Endometrial microvascular endothelial cells (primary cell): Measurements from ENCODE around the gene FAM76B. TPM values are rescaled to one million over a fixed set of nuclear protein-coding genes. Genes with fewer than 3 reads are reported as not detected.

Experiments
- in situ Hi-C: cut with HindIII; loops from 2 replicates; pipeline ENCODE4 v1.10.0; 2017; ENCODE audit warnings: low sequenced_read_pairs, low pct_unique_long_range_greater_than_20kb; ENCODE audit errors: inconsistent ontology term
- total RNA-seq: library from RNA; depleted of rRNA; stranded (reverse); fragments of >200 nt; gene quantifications from one replicate; pipeline ENCODE4 v1.2.3, GENCODE V29; 2015; ENCODE audit errors: inconsistent ontology term

The FAM76B gene
- total RNA-seq, 1 donor from 2014 or later, result 7.7 TPM

DNA sequence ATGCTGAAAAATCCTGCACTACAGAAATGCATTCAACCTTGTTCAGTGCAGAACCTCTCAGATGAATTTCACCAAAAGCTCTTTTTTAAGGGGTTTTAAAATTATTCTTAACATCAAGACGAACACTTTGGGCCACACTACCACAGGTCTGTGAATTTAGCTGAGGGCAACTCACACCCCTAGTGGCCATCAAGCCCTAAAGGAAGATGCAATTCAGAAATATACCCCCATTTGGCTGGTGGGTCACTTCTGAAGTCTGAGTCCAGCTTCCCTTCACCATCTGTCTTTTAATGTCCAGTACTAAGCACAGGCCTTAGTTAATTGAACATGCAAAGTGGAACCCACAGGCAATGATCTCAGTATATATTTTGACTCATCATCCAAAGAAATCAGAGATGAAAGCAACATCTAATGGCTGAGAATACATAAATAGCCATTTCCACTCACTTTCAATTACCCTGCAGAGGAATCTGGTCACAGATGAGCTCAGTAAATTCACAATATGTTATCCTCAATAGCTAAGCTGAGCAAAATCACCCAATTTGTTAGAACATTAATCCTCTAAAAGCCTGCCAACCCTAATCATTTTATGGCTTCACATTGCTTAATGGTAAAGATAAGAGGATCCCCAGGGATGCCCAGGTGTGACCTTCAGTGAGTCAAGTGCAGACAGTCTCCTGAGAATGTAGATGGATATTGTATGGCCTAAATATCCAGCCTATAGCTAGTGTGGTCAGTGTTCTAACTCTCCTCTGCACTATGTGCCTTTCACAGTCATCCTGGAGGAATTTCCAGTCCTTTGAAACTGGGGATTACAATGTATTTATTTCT lies 50.3 kb downstream of the FAM76B start:
- in situ Hi-C loops, result no loop called here

GRCh38 chr11:95736809-95737208 lies 52.8 kb downstream of the FAM76B start:
- in situ Hi-C loops, result no loop called here

DNA sequence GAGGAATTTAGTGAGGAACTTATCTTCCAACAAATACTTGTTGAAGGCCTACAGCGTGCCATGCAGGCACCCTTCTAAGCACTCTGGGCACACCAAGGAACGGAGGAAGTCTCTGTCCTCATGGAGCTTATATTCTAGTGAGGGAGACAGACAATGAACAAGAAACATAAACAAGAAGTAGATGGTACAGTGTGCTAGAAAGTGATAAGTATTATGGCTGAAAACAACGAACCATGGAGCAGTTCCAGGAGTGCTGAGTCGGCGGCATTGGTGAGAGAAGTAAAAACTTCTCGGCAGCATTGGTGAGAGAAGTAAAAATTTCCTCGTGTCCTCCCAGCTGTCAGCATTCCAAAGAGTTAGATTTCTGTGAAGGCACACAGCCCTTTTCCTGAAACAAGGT lies 53.2 kb downstream of the FAM76B start:
- in situ Hi-C loops, result no loop called here

GRCh38 chr11:95734009-95734572 lies 55.5 kb downstream of the FAM76B start:
- in situ Hi-C loops, result no loop called here

- in situ Hi-C loops, result no loop called here
Measured at GRCh38 chr11:95732930-95733602, 56.5 kb downstream of the FAM76B start.

DNA sequence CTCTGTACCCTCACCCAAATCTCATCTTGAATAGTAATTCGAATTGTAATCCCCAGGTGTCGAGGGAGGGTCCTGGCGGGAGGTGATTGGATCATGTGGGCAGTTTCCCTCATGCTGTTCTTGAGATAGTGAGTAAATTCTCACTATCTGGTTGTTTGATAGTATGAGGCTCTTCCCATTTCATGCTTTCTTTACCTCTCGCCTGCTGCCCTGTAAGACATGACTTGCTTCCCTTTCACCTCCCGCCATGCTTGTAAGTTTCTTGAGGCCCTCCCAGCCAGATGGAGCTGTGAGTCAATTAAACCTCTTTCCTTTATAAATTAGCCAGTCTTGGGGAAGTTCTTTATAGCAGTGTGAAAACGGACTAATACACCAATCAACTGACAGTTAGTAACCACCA lies 60.1 kb downstream of the FAM76B start:
- in situ Hi-C loops, result no loop called here

GRCh38 chr11:95728790-95729189 lies 60.8 kb downstream of the FAM76B start:
- in situ Hi-C loops, result no loop called here

DNA sequence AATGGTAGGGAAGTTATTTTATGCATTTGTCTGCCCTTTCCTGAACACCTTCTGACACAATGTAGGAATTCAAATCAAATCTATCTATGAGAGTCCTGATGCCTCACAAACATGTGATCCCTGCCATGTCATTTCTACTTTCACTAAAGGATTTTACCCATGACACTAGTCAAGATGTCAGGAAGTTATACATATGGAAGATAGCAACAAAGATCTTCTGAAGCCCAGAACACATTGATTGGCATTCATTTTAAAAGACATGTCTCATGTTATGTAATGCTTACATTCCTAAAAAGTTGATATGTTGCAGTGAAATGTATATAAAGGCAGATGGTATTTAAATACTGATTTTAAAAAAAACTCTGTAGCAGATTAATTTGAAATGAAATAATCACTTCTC lies 61.5 kb downstream of the FAM76B start:
- in situ Hi-C loops, result no loop called here

- in situ Hi-C loops, result no loop called here
Measured at GRCh38 chr11:95727620-95728019, 62.0 kb downstream of the FAM76B start.

DNA sequence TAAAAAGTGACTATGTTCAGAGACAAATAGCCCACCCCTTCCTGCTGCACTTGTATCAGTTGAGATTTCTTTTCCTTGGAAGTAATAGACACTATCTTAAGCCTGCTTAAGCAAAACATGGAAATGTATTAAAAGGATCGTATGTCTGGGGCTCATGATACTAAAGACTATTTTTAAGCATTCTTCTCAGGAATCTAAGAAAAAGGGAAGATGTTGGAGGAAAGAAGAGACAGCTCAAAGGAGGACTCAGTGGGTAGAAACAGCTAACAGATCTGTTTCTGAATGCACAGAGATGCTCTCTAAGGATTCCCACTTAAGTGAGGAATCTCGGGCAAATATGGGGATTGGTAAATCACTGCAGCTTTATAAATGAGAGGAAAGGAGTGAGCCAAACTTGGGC lies 62.5 kb downstream of the FAM76B start:
- in situ Hi-C loops, result no loop called here

DNA sequence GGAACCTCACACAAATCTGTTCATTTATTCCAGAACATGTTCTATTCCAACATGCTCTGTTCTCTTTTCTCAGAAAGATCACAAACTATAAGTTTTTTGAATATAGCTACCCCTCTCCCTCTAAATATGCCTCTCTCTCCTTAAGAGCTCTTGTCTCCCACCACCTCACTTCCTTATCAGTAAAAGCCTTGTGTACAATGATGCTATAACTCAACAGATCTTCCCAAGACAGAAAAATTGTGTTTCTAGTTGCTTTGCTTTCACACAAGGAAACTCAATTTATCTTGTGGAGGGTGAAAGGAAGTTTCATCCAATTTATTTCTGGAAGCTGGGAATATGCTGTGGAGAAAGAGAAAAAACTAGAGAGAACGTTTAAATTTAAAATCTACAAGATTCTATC lies 64.4 kb downstream of the FAM76B start:
- in situ Hi-C loops, result no loop called here

GRCh38 chr11:95723361-95723942 lies 66.1 kb downstream of the FAM76B start:
- in situ Hi-C loops, result loop anchor here (25.0 kb wide), 1 partner anchor 536 kb away; no protein-coding TSS in a partner anchor

GRCh38 chr11:95720195-95720594 lies 69.4 kb downstream of the FAM76B start:
- in situ Hi-C loops, result loop anchor here (25.0 kb wide), 1 partner anchor 533 kb away; no protein-coding TSS in a partner anchor

Other genes with a start within 250 kb of the FAM76B start
- gene CEP57, start 716 bp upstream of the FAM76B start, total RNA-seq, result 21.4 TPM
- gene MTMR2, start 134.3 kb upstream of the FAM76B start, total RNA-seq, result 62.0 TPM